NCI-H1930 (cell line): ENCODE results near the gene ZSCAN16.

Experiments used
- DNase-seq, 2 experiments: peaks; one replicate each; lab custom pipeline; 2025; lab: John Stamatoyannopoulos, UW

The ZSCAN16 gene

DNA sequence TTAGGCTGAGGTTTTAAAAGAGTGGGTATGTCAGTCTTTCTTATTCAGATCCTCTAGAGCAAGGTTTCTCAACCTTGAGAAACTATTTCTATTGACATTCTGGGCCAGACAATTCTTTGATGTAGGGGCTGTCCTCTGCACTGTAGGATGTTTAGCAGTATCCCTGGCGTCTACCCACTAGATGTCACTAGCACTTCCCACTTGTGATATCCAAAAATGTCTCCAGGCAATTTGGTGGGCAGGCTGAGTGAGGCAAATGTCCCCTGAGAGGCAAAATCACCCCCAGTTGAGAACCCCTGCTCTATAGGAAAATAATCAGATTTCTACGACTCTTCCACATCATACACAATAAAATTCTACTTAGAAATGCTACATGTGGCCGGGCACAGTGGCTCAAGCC is 9.6 kb downstream of the ZSCAN16 start:
- DNase-seq, result peak in 1 of 2 experiments; percentile 35

DNA sequence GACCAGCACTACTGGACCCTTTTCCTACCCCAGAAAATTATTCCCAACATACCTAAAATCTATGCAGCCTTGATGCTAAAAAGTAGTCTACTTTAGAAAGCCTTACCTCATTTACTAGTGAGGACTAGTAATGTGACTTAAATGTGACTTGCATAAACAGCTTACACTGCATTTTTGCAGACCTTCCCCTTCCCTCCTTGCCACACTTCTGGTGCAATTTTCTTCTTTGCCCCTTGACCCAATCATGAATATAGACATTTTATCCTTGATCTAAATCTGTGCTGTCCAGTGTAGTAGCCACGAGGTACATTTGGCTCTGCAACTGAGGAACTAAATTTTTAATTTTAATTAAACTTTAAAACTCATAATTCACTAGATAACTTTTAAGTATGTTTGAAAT is 10.3 kb downstream of the ZSCAN16 start:
- no peak for DNase-seq

DNA sequence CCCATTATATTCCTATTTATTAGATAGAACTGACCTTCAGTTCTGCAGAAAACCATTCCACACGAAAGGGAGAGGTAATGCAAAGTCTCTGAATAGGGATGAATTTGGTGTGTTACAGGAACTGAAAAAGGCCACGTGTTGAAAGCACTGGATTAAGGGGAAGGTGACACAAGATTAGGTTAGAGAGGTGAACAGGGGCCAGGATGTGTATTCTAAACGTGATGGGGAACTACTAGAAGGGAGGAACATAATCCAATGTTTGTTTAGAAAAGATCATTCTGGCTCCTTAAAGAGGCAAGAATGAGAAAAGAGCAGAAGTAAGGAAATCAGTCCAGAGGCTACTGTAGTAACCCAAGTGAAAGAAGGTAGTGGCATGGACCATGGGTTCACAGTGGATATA is 11.0 kb downstream of the ZSCAN16 start:
- DNase-seq, result no peak

DNA sequence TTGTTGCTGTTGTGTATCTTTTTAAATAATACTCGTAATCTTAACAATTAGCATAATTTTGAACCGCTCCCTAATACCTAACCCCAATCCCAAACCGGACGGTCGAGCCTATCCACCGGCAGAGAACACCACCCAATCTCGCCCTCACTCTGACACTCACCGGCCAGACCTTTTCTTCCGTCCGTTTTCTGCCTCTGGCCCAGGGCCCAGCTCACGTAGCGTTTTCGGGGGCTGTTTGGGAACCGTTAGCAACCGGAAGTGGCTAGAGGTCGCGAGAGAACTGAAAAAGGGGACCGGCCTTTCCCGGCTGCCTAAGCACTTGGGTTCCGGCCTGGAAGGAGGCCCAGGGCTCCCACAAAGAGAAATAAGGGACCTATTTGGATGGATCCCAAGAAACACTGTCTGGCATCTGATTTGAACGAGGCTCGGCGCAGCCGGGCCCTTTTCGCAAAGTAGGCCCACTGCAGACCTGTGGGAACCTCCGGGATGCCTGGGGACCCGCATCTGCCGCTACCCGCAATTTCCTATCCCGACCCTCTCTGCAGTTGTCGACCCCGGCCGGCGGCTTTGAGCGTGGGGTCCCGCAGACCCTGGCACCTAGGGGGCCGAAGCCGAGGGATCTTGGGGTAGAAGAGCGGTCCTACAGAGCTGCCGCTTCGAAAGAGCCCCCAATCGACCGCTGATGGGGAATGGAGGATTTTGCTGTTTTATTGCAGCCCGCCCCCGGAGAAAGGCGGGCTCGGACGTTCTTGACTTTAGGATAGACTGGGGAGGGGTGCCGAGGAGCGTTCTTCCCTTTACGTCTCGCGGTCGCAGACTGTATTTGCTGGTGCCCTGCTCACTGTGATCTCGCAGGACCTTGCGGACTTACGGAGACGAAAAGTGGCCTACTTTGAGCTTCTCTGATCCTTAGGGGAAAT is 12.4 kb downstream of the ZSCAN16 start:
- peak; percentile 84 to 85 for DNase-seq

DNA sequence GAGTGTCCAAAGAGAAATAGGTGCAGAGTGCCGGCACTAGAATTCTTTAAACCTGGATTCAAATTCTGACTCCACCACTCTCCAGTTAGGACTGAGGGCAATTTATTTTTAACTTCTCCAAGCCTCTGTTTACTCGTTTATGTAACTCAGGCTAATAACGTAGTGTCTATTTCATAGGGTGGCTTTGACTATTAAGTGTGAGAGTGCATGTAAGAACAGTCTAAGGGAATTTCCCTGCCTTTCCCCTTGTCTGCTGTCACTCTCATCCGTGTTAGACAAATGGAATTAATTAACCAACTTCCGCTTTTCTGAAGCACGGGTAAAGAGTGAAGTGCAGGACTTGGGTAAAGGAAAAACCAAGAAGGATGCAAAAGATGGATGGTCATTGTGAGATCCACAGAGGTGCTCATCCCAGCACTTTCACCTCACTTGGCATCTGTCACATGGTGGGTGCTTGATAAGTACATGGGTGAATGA is 13.1 kb downstream of the ZSCAN16 start:
- no peak for DNase-seq

DNA sequence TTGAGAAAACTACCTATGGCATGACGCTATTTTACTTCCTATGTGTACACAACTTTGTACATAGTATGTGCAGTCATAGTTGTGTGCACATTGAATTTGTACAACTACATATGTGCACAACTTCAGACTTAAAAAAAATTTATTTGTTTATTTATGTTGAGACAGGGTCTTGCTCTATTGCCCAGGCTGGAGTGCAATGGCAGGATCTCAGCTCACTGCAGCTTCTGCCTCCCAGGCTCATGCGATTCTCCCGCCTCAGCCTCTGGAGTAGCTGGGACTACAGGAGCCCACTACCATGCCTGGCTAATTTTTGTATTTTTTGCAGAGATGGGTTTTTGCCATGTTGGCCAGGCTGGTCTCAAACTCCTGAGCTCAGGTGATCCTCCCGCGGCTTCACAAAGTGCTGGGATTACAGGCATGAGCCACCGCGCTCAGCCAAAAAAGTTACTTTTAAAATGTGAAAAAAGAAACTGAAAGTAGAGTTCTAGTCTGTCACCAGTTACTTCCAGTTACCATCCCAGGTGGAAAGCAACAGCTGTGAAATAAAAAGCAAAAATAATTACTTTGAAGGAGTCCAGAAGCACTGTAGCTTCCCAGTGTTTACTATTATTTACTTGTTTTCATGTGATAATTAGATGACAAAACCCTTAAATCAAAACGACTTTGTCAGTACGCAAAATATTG is 15.6 kb downstream of the ZSCAN16 start:
- no peak for DNase-seq

DNA sequence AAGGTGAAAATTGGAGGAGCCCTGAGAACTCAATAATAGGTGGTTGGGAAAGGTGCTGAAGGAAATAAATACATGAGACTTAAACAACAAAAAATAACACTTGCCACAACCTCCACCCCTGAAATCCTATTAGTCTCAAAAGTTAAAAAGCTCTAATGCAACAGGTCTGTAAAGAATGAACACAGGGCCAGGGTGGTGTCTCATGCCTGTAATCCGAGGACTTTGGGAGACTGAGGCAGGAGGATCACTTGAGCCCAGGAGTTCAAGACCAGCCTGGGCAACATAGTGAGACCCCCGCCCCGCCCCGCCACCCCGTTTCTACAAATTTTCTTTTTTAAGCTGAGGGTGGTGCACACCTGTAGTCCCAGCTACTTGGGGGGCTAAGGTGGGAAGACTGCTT is 16.2 kb downstream of the ZSCAN16 start:
- no peak for DNase-seq

DNA sequence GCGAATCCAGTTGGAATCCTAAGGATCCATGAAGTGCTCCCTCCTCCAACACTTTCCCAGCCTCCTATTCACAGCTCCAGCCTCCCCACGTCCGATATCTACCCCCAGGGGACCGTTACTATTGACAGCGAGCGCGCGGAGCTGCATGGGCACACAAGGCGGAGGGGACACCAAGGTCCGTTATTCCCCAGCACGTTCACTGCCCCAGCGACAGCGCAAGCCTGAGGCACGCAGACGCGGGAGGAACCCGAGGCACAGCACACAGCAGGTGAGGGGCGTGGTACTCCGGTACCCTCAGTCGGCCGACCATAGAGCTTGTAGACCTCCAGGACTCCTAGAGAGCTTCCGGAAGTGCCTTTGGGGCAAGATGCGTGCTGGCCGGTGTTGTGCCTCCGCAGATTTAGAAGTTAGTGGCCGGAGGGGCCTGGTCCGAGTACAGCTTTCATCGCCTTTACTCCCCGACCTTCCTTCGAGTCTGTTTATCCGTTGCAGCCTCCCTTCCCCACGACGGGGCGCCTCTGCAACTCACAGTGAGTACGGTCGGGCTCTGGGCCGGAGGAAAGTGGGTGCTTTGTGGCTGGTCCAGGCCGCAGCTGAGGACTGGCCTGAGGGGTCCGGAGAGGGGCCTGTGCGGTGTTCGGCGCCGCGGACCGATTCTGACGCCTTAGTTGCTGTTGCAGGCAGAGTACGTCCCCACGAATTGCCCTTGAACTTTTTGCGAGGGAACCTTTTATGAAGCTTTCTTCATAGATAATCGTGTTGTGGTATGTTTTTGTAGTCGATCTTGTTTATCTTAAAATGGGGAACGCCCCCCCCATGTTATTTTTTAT is 17.3 kb downstream of the ZSCAN16 start, which contains the start of gene ZKSCAN8:
ZKSCAN8 (plus strand) TSS at position 384 of the 830 bp plus-strand sequence. CDS start 6,525 bp downstream, outside the sequence.
- DNase-seq, result peak; percentile 91 to 92

DNA sequence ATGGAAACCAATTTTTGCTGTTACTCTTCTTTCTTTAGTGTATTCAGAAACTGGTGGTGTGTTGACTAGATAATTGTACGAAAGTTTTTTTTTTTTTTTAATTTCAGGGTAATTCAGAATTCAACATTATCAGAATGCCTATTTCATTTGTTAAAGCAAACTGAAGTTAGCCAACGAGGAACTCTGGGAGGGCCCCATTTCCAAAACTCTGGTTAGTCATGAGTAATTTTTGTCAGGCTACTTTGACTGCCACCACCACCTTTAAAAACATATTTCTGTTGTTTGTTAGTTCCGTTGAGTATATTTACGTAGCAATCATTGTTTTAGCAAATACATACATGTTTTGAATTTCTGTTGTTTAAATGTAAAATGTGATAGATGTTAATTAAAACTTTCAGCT is 18.0 kb downstream of the ZSCAN16 start:
- DNase-seq, result no peak

DNA sequence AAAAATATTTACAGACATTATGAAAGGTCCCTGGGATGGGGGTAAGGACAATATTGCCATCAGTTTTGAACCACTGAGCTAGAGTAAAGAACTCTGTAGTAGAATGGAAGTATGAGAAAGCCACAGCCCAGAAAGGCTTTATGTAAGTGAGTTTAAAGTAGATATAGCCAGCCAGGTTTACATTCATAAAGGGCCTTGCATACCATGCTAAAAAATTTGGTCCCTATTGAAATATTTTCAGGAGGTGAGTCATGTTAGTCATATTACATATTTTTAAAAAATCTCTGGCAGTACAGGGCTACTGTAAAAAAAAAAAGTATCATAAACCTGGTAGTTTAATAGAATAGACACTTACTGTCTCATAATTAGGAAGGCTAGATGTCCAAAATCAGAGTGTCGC is 20.8 kb downstream of the ZSCAN16 start:
- DNase-seq, result no peak

DNA sequence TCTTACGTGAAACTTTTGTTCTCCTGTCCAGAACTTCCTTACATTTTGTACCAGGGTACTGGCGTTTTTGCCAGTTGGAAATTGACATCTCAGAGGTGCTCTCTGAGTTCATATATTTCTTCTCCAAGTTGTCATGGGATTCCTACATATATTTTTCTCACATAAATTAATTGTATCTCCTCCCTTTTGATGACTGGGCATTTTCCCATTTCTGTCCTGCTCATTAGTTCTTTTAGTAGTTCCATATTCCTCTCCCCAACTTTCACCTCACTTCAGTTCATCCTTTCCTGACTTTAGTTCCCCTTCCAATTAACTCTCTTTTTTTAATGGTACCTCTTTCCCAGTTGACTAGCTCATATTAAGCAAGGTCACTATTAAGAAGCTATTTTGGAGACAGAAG is 28.1 kb downstream of the ZSCAN16 start:
- no peak for DNase-seq

DNA sequence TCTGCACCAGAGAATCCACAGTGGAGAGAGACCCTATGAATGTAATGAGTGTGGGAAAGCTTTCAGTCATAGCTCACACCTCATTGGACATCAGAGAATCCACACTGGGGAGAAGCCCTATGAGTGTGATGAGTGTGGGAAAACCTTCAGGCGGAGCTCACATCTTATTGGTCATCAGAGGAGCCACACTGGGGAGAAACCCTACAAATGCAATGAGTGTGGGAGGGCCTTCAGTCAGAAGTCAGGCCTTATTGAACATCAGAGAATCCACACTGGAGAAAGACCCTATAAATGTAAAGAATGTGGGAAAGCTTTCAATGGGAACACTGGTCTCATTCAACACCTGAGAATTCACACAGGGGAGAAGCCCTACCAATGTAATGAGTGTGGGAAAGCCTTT is 29.1 kb downstream of the ZSCAN16 start:
- DNase-seq, result no peak

DNA sequence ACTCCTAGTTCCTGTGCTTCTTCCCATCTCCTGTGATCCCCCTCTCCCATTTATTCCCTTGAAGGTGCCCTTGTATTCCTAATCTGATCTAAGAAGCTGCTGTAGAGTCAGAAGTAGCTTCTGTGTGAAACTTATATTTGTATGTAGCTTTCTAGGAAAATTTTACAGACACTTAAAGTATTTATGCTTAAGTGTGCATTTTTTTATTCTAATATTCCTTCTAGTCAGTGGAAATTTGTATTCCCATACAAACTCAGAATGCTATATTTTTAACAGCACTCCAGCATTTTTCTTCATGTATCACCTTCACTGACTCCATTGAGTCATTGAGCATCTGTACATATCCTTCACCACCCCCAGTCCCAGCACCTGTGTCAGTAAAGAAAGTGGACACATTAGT is 29.9 kb downstream of the ZSCAN16 start:
- no peak for DNase-seq

DNA sequence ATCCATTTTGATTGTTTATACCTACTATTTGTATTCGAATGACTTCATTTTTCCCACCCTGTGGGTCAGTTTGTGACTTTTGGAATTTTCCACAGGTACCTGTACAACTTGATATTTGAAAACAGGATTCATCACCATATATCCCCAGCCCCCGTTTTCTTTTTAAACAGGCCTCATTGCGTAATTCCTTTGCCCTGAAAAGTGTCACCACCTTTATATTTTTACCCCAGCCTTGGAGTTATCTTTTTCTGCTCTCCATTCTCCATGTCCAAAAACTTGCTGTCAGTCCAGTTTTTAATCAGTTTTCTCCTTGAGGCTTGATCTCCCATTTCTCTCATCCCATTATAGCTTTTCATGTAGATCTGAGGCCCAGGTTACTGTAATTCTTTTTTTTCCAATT is 33.9 kb downstream of the ZSCAN16 start:
- no peak for DNase-seq

DNA sequence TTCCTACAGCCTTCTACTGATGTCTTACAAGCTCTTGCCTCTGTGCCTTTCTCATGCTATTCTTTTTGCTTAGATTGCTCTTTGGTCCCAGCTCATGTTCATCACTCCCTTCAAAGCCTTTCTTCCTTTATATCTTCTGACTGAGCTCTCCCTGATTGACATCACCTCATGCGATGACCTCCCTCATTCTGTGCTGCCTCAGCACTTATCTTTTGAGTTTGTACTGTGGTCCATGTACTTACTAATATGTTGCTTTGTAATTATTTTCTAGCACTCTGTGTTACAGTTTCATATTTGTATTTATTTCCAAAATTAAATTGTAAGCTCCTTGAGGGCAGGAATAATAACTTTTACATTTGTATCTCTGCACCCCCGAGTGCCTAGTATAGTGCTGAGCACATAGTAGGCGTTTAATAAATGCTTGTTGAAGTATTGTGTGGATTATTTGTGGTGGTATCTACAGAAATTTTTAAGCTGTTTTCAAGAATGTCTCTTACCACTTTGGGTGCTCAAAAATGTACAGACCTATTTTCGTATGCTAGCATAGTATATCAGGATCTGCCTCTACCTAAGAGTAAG is 34.7 kb downstream of the ZSCAN16 start:
- no peak for DNase-seq

DNA sequence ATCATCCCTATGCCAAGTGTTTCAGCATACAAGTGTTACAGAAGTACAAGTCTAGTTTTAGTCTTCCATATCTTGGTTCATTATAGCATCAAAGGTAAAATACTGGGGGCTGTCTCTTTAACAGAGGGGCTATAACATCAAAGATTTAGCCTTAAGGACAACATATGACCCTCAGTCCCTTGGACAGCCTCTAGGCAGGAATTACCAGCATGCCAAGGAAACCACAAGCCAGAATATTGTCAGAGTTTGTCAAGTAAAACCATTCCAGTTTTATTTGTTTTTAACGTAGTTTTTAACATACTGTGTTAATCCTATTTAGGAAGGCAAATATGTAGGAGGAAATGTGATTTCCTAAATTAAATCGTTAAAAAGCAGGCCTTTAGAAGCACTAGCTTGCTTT is 35.8 kb downstream of the ZSCAN16 start:
- DNase-seq, result no peak

DNA sequence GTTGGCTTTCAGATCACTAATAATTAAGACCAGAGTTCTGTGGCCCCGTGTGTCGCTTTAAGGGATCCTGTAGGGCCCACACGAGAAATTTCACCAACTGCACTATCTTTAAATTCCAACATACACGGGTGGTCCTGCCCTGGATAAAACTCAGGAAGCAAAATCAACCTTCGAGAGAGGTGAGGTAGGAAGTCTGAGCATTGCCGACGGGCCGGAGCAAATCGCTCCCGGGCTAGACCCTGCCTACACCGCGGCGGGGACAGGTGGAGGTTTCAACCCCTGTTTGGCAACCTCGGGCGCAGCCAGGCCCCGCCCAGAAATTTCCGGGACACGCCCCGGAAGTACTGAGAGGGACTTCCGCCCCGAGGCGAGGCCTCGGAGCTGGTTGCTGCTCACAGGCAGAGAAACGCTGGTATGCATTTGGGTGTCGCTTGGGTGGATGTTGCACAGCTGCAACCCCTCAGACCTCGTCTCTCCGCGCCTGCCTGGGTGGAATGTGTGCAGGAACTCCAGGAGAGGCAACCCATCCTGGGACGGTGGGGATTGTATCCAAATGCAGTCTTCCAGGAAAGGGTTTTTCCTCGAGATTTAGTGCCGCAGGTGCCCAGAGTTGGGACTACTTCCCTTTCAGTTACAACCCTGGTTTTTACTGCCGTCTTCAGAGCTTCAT is 37.1 kb downstream of the ZSCAN16 start:
- DNase-seq, result peak; percentile 55 to 72

DNA sequence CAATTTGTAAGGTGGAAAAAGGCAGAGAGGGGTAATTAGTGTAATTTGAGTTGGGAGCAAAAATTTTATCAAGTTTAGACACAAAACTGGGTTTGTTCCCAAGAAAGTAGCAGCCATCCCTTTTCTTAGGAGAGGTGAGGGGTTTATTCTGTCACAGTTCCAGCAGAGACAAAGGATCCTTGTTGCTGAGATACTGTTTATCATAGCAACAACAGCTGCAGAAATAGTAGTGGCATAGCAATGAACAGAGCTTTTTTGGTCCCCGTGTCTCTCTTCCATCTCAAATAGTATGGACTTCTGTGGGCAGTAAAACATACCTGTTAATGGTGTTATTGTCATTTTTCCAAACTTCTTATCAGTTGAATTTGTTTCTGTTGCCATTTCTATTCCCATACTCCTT is 41.2 kb downstream of the ZSCAN16 start:
- no peak for DNase-seq

DNA sequence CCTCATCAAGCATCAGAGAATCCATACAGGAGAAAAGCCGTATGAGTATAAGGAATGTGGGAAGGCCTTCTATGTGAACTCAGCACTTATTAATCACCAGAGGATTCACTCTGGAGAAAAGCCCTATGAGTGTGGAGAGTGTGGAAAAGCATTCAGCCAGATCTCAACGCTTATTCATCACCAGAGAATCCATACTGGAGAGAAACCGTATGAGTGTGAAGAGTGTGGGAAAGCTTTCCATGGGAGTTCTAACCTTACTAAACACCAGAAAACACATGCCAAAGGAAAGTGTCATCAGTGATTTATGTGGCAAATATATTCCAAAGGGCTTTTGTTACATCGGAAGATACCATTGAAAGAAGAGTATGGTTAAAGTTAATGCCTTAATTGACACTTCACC is 42.7 kb downstream of the ZSCAN16 start:
- no peak for DNase-seq

DNA sequence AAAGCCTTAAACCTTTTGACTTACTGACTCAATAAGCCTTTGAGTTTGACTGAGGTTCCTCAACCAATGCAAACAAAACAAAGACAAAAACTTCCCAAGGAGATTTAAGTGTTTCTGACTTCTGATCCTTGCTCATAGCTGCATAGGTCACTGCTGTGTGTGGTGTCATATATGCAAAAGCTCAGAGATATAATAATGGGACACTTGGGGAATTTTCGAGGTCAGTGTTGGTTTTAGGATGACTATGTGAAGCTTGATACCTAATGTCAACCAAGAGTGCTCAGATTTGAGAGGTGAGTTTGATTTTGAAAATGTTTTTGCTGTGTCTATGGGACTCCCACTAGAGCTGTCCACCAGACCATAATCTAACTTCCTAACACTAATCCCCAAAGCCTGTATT is 43.5 kb downstream of the ZSCAN16 start:
- DNase-seq, result no peak

DNA sequence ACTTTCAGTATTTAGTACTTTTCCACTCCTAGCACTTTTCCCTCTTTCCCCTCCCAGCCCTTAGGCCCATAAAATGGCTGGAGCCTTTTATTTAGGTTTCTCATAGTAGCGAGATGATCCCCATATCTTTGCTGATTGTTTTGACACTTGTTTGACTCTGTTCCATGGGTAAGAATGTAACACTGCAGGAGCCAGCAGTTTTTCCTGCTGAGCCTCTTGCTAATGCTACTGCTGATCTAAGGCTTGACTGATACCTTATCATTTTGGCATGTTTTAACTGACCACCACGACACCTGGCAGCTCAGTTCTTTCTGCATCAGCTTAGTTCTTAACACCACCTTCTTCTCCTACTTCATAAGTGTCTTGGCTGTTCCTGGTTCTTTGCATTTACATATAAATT is 46.9 kb downstream of the ZSCAN16 start:
- no peak for DNase-seq
